Muscle of leg (tissue), 11 donors: ENCODE results near the gene CENPP. TPM values are rescaled to one million over a fixed set of nuclear protein-coding genes. Genes with fewer than 3 reads are reported as not detected.

Experiments used
- DNase-seq: peaks from one replicate; pipeline ENCODE4 v3.0.0; 2013
- H3K27ac ChIP-seq: one replicate; pipeline ENCODE4 v1.5.1; 2013; ENCODE audit warnings: mild to moderate bottlenecking, low read length, control low read depth
- H3K27me3 ChIP-seq: one replicate; pipeline ENCODE4 v1.6.1; 2013; ENCODE audit warnings: low read length; ENCODE audit not compliant: control insufficient read depth, insufficient read depth
- H3K36me3 ChIP-seq: one replicate; pipeline ENCODE4 v1.6.1; 2013; ENCODE audit warnings: low read length; ENCODE audit not compliant: control insufficient read depth, insufficient read depth
- H3K4me1 ChIP-seq: one replicate; pipeline ENCODE4 v1.6.1; 2013; ENCODE audit warnings: low read length; ENCODE audit not compliant: control insufficient read depth, insufficient read depth
- H3K4me3 ChIP-seq: one replicate; pipeline ENCODE4 v1.5.1; 2013; ENCODE audit warnings: low read length, control low read depth
- H3K9me3 ChIP-seq: replicated peaks from 2 replicates; pipeline ENCODE4 v1.6.1; 2013; ENCODE audit warnings: low read depth, low read length; ENCODE audit not compliant: control insufficient read depth
- WGBS: methylation state at CpG from one replicate; pipeline ENCODE4 v1.1.5; 2013; ENCODE audit warnings: missing lambda C conversion rate; ENCODE audit not compliant: insufficient coverage; 5-methylcytosine and 5-hydroxymethylcytosine counted together
- polyA plus RNA-seq, 8 donors: library from polyadenylated mRNA; unstranded; fragments of 120-200 nt; gene quantifications; one replicate each; pipeline versions ENCODE4 v1.2.1 to v1.2.3, GENCODE V29; 2013; ENCODE audit warnings: inconsistent platforms in 1 of 8, low replicate concordance in 1 of 8; ENCODE audit not compliant: insufficient read length in 8 of 8, insufficient read depth in 1 of 8
- total RNA-seq: library from RNA; stranded (reverse); fragments of 120-200 nt; gene quantifications from one replicate; pipeline ENCODE4 v1.2.4, GENCODE V29; 2013

CENPP gene
- total and polyA plus RNA-seq, 9 donors: 3.6 to 6.4 (median 5.5) TPM

DNA sequence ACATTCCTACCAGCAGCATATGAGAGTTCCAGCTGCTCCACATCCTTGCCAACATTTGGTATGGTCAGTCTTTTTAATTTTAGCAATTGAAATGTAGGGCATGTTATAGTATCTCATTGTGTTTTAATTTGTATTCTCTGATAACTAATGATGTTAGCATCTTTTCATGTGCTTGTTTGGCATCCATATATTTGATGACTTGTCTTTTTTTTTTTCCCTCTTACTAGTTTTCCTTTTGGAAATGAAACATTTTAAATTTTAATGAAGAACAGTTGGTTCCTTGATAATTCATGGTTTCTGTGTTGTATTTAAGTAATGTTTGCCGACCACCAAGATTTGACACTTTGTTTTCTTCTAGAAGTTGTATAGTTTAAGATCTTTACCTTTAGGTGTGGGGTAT is 69.9 kb downstream of the CENPP start:
- no peak overlapping the region for H3K27ac ChIP-seq

DNA sequence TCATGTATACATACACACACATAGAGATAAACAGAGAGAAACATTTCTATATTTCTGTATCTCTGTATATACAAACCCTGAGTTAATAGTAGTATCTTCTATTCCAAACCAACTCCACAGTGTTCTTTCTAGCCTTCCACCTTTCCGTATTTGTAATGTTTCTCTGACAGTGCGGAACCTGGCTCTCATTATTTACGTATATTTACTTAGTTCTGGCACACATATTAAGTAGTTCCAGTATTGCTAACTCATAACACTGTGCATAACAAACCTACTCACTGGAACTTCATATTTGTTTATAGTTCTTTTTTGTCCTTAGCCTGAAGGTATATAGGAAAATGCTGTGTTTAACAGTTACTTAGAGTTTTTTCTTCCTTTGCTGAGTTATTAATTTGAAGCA is 72.1 kb downstream of the CENPP start:
- no peak for DNase-seq
- peaks cover 18% of the 10 kb centered on the region for H3K36me3 ChIP-seq
- H3K4me3 ChIP-seq: no peak overlapping the region
- no peak overlapping the region for H3K27ac ChIP-seq
- no CpG with 5 or more reads among the region's 3 CpGs for WGBS
- peaks cover 2% of the 10 kb centered on the region for H3K9me3 ChIP-seq
- H3K4me1 ChIP-seq: no peaks in the 10 kb centered on the region
- no peaks in the 10 kb centered on the region for H3K27me3 ChIP-seq

More for the DNA sequence above, 69.9 kb downstream of the CENPP start:
- H3K4me1 ChIP-seq: no peaks in the 10 kb centered on the region
- WGBS: no CpG with 5 or more reads among the region's 1 CpG
- no peak overlapping the region for H3K4me3 ChIP-seq
- peaks cover 2% of the 10 kb centered on the region for H3K9me3 ChIP-seq
- H3K27me3 ChIP-seq: no peaks in the 10 kb centered on the region
- peaks cover 21% of the 10 kb centered on the region for H3K36me3 ChIP-seq
- no peak for DNase-seq

DNA sequence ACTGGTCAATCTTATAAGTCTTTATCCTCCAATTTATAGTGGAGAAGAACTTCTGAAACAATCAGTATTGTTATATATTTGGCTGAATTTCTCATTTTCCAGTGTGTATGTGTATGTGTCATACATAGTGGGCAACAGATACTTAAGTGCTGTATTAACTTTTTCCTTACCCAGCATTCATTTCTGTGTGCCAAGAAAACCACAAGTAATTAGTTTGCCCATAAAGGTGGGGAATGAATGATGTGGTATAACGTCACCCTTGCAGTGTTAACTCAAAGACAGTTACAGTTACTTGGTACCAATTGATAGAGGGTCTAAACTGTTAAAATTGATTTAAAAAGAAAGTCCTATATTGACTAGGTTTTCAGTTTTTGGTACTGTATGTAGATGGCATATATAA is 76.6 kb downstream of the CENPP start:
- DNase-seq: peak; percentile 69
- peaks cover 2% of the 10 kb centered on the region for H3K9me3 ChIP-seq
- peak overlapping the region; percentile 89 for H3K27ac ChIP-seq
- H3K27me3 ChIP-seq: no peaks in the 10 kb centered on the region
- H3K36me3 ChIP-seq: peaks cover 8% of the 10 kb centered on the region
- H3K4me3 ChIP-seq: peak overlapping the region; percentile 48
- WGBS: no CpG with 5 or more reads among the region's 1 CpG
- H3K4me1 ChIP-seq: peaks cover 11% of the 10 kb centered on the region

DNA sequence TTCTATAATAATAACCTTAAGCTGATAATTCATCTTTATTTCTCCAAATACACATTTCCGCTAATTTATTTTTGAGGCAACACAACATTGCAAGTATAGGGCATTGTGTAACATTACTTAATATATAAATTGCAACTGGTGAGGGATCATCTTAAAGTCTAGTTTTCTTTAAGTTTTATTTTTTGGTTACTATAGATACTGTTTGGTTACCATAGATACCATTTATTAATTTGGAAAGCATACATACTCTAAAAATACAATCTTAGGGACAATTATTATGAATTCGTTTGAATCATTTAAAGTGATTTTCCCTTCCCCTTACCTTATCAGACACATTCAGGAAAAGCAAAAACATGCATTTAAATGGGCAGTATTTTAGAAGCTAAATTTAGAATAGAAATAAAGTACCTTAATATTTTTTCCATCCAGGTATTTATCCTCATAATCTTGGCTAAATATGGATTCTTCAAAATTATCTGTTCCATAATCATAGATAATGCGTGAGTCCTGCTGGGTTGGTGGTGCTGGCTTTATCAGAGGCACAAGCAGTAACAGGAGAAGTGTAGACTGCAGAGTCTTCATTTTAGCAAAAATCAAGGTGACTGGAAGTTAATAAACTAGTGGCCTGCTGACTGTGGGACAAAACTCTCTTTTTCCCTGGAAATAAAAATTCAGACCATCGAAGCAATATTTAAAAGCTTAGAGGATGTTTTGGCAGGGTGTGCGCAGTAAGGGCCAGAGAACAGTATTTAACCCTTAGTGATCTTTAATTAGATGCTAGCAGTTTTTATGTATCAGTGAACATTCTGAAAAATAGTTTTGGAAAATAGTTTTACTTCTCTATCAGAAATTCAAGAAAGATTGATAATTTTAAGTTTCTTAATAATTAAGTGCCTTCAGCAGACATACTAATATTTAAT is 77.3 kb downstream of the CENPP start:
- Histone ChIP-seq H3K9me3 (no peaks in the 10 kb centered on the region), H3K4me1 (peaks cover 11% of the 10 kb centered on the region), H3K4me3 (peak overlapping the region; percentile 48), H3K27me3 (no peaks in the 10 kb centered on the region), H3K36me3 (peaks cover 5% of the 10 kb centered on the region), H3K27ac (peak overlapping the region; percentile 89)
- no CpG with 5 or more reads among the region's 5 CpGs for WGBS
- DNase-seq: peak; percentile 85

GRCh38 chr9:92404042-92404836 is 78.5 kb downstream of the CENPP start, which contains the start of gene OGN:
Gene OGN (minus strand): TSS chr9:92404578. CDS start chr9:92403407, 1,171 bp downstream.
- Histone ChIP-seq H3K27ac (peak within 1 kb of the TSS; percentile 89), H3K36me3 (no peaks in the 10 kb centered on the region), H3K4me3 (peak within 1 kb of the TSS; percentile 48), H3K4me1 (peaks cover 13% of the 10 kb centered on the region), H3K27me3 (no peaks in the 10 kb centered on the region), H3K9me3 (no peaks in the 10 kb centered on the region)
- WGBS: no CpG with 5 or more reads among the region's 5 CpGs
- peak; percentile 98 for DNase-seq

DNA sequence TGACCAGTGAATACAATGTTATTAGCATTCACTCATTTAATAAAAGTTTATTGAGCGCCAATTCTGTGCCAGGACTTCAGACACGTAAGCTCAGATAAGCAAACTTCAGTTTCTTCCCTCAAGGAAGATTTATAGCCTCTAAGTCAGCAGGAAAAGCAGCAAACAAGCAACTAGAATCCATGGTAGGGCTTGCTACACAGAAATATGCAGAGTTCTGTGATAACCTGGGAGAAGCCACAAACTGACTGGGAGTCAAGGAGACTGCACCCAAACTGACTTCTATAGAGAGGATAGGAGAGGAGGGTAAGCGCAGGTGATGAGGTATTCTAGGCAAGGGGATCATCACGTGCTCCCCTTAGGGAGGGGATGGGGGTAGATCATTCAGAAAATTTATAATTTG is 80.1 kb downstream of the CENPP start:
- Histone ChIP-seq H3K36me3 (no peaks in the 10 kb centered on the region), H3K9me3 (no peaks in the 10 kb centered on the region), H3K27me3 (no peaks in the 10 kb centered on the region), H3K27ac (peak overlapping the region; percentile 76), H3K4me3 (no peak overlapping the region), H3K4me1 (peaks cover 16% of the 10 kb centered on the region)
- DNase-seq: no peak
- WGBS: 40% methylated on average over 2 of the region's 4 CpGs

DNA sequence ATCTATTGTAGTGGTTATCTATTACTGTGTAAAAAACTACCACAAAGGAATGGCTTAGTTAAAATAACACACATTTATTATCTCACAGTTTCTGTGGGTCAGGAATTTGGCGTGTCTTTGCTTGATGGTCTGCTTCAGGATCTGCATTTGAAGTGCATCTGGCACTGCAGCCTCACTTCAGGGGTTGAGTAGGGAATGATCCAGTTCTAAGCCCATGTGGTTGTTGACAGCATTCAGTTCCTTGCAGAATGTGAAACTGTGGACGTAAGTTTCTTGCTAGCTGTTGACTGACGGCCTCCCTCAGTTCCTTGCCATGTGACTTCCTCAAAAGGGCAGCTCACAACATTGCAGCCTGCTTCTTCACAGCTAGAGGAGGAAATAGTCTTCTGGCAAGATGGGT is 80.7 kb downstream of the CENPP start:
- H3K36me3 ChIP-seq: no peaks in the 10 kb centered on the region
- no peaks in the 10 kb centered on the region for H3K9me3 ChIP-seq
- DNase-seq: peak; percentile 80
- H3K27me3 ChIP-seq: no peaks in the 10 kb centered on the region
- 28% methylated on average over 2 of the region's 3 CpGs for WGBS
- peaks cover 16% of the 10 kb centered on the region for H3K4me1 ChIP-seq
- no peak overlapping the region for H3K4me3 ChIP-seq
- H3K27ac ChIP-seq: peak overlapping the region; percentile 76

GRCh38 chr9:92407818-92408217 is 82.1 kb downstream of the CENPP start:
- no peak overlapping the region for H3K4me3 ChIP-seq
- H3K36me3 ChIP-seq: no peaks in the 10 kb centered on the region
- WGBS: no CpG with 5 or more reads among the region's 2 CpGs
- H3K4me1 ChIP-seq: peaks cover 16% of the 10 kb centered on the region
- DNase-seq: no peak
- peaks cover 2% of the 10 kb centered on the region for H3K9me3 ChIP-seq
- no peak overlapping the region for H3K27ac ChIP-seq
- no peaks in the 10 kb centered on the region for H3K27me3 ChIP-seq

DNA sequence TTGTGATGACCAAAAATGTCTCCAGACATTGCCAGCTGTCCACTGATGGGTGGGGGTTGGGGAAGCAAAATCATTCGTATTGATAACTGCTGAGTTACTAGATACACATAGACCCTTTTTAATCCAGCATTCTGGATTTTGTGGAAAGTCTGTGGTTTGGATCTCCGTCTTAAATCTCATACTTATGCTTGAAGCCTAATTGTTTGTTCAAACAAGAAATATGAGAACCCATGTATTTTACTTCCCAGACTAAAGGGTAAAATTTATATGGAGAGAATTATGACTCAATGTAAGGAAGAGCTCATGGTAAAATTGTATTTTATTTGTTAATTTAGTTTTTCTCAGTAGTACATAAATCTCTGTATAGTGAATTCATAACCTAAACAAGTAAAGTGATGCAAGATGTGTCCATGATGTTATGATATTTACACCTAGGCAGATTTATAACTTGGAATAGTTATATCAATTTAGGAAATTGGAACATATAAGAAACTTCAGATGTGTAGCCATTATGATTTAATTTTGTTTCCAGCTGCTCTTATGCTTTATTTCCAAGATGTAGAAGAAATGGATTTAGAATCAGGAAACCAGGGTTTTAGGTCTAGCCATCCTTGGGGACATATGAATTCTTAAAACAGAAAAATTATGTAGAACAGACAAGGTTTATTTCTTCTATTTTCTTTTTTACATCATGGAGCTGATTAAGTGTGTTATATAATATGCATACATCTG is 83.2 kb downstream of the CENPP start:
- WGBS: no CpG with 5 or more reads among the region's 2 CpGs
- Histone ChIP-seq H3K4me3 (no peak overlapping the region), H3K27me3 (no peaks in the 10 kb centered on the region), H3K9me3 (peaks cover 2% of the 10 kb centered on the region), H3K36me3 (no peaks in the 10 kb centered on the region), H3K27ac (peak overlapping the region; percentile 91), H3K4me1 (peaks cover 16% of the 10 kb centered on the region)
- peak; percentile 92 for DNase-seq
